Mammary epithelial cell (primary cell): ENCODE data around the gene PKD2.

ENCODE experiments used
- EZH2 ChIP-seq: IDR thresholded peaks from 2 replicates; pipeline ENCODE4 v1.6.1; 2012; ENCODE audit warnings: low read length, inconsistent platforms, borderline replicate concordance
- TF ChIP-seq, protein P1 (sequence below), 2 donors: IDR thresholded peaks in 1 of 2; conservative IDR thresholded peaks in 1 of 2; 2 replicates each; pipeline ENCODE4 v1.5.1; 2011 to 2012; ENCODE audit warnings: inconsistent platforms in 2 of 2, low read length in 2 of 2, mild to moderate bottlenecking in 2 of 2, control low read depth in 1 of 2, low read depth in 1 of 2; ENCODE audit not compliant: insufficient read depth in 1 of 2; ENCODE audit errors: extremely low read depth in 1 of 2

DNA sequence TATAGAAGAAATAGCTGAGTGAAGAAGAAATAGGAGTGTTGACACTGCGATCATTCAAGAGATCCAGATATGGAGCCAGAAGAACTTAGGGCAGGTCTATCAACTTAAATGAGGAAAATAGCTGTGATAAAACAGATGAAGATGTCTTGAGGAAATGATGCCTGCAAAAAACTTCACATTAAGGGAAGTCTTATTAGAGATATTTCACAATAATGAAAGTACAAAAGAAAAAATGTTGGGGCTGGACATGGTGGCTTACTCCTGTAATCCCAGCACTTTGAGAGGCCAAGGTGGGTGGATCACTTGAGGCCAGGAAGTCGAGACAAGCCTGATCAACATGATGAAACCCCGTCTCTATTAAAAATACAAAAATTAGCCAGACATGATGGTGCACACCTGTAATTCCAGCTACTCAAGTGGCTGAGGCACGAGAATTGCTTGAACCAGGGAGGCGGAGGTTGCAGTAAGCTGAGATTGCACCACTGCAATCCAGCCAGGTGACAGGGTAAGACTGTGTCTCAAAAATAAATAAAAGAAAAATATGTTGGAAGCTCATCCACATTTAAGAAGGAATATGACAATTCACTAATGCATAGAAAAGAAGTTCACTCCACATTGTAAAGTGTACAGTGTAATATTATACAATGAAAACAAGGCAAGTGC is 56.3 kb downstream of the PKD2 start:
- TF ChIP-seq, protein P1, sequence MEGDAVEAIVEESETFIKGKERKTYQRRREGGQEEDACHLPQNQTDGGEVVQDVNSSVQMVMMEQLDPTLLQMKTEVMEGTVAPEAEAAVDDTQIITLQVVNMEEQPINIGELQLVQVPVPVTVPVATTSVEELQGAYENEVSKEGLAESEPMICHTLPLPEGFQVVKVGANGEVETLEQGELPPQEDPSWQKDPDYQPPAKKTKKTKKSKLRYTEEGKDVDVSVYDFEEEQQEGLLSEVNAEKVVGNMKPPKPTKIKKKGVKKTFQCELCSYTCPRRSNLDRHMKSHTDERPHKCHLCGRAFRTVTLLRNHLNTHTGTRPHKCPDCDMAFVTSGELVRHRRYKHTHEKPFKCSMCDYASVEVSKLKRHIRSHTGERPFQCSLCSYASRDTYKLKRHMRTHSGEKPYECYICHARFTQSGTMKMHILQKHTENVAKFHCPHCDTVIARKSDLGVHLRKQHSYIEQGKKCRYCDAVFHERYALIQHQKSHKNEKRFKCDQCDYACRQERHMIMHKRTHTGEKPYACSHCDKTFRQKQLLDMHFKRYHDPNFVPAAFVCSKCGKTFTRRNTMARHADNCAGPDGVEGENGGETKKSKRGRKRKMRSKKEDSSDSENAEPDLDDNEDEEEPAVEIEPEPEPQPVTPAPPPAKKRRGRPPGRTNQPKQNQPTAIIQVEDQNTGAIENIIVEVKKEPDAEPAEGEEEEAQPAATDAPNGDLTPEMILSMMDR (conservative IDR thresholded peaks at IDR 0.05 in 1 of 2, IDR thresholded peaks at IDR 0.05 in 1 of 2; ENCODE audit: extremely low read depth in 1 of 2, insufficient read depth in 1 of 2, low read depth in 1 of 2, low read length in 2 of 2): no peak
- no peak for TF ChIP-seq EZH2
